Measurements from ENCODE around the gene KCNJ10.
A peak's percentile ranks its signal among the peaks of the same experiment; 100 is the strongest.
"Not testable (repeated sequence)": the region's sequence is repeated elsewhere in the genome, so short reads cannot be mapped to it uniquely, and the experiment has no call there.

KCNJ10 gene

DNA sequence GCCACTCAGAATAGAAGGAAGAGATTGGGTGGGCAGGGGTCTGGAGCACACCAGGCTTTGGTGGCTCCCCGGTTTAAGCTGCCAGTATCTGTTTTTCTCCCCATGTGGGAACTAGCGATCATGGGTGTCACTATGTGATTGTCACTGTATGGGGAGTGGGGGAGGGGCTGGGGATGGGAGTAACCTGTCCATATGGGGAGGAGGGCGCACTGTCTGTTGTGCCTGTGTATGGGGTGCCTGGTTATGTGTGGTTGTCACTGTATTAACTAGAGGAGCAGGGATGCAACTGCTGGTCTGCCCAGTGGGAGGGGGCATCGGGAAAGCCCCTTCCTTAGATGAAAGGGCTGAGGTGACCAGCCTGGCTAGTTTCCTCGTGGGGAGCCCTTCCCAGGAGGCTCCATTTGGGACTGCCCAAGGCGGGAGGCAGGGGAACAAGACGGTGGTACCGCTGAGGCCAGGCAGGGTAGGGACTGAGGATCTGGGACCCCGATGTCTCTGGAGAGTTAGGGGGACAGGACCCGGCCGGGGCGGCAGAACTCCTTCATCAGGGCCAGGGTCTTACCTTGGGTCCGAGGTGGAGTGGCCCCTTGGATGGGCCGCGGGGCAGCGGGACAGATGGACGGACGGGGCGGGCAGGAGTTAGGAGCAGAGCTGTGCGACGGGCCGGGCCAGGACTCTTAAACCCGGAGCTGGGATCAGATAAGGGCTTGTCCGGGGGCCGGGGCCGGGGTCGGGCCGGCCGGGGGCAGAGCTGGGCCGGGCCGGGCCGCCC lies at the start of gene KCNJ10:
KCNJ10 (minus strand) TSS at position 701 of the 772 bp plus-strand sequence. CDS start 27,628 bp downstream, outside the sequence.
- DNase-seq: no peak

DNA sequence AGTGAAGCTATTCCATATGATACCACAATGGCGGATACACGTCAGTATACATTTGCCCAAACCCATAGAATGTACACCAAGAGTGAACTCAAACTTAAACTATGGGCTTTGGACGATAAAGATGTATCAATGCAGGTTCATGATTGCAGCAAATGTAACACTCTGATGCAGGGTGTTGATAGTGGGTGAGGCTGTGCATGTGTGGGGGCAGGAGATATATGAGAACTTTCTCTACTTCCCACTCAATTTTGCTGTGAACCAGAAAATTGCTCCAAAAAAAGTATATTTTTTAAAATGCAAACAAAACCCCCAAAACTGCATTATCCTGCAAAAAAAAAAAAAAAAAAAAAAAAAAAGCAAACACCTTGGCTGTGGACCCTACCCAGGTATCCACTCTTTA lies 49.0 kb upstream of the KCNJ10 start:
- no peak for DNase-seq

DNA sequence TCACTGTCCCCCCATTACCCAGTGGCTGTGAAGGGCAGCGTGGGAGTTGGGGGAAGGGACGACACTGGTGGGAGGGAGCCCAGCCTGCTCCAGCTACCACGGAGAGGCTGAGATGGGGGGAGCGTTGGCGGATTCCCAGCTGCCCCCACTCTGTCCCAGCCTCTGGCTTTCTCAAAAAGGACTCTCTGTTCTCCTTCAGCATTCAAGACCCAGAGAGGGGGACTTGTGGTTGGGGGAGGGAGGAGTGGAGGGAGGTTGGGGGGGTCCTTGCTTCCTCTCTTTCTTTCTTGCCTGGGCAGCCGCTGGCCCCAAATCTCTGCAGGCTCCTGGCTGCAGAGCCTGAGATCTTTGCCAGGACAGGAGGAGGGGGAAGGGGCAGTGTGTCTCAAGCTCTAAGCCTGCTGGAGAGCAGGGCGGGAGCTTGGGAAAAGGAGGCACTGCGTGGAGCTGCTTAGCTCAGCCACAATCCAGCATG lies 47.8 kb upstream of the KCNJ10 start:
- no peak for DNase-seq

DNA sequence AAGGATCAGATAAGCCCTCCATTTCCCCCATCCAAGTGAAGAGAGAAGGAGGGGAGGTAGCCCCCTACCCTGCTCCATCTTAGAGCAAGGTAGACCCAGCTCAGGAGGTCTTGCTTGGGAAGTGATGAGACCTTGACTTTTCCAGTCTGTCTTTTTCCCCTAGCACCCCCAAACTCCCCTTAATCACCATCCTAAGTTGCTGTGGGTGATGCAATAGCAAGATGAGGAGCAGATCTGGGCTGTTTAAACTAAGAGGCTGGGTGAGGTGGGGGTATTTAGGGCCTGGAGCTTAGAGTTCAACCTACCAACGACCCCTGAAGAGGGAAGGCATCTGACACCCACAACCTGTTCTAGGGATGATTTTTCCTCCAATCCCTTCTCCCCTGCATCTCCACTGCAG lies 47.3 kb upstream of the KCNJ10 start:
- DNase-seq: no peak

DNA sequence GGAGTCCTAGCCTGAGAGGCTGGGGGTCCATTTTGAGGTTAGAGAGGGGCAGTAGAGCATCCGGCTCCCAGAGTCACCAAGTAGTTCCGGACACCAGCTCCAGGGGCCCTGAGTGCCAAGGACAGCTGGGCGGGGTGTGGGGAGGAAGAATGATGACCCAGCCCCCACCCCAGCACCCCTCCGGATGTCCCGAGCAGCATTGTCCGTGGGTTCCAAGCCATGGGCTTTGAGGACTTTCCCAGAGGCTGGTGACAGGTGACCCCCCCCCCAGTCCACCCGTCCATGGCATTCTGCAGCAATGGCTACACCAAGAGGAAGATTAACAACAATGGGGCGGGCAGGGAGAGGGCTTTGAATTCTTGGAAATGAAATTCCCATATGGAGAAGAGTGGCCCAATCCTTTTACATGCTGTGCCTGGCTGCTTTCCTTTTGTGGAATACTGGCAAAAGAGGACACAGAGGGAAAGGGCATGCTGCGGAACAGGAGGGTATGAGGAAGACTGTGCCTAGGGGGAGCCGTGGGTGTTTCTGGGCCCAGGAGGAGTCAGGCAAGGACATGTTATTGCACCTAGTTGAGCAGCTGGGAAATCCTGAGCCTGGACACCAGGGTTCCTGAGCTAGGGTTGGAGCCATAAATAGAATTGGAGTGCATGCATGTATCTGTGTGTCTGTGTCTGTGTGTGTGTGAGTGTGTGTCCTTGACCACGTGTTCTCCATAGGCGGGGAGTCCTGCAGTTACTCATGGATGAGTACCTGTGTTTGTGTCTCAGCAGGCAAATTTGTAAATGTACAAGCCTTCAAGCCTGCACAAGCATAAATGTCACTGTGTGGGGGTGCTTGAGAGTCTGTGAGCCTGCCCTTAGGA lies 46.6 kb upstream of the KCNJ10 start:
- no peak for DNase-seq

GRCh38 chr1:160115545-160116282 lies 45.8 kb upstream of the KCNJ10 start, which contains the start of gene ATP1A2:
ATP1A2 (plus strand) TSS chr1:160115759; CDS start chr1:160115862, 103 bp downstream.
- DNase-seq: no peak

GRCh38 chr1:160114085-160114484 lies 44.1 kb upstream of the KCNJ10 start:
- no peak for DNase-seq

- DNase-seq: no peak
Measured at GRCh38 chr1:160113407-160113806, 43.4 kb upstream of the KCNJ10 start.

DNA sequence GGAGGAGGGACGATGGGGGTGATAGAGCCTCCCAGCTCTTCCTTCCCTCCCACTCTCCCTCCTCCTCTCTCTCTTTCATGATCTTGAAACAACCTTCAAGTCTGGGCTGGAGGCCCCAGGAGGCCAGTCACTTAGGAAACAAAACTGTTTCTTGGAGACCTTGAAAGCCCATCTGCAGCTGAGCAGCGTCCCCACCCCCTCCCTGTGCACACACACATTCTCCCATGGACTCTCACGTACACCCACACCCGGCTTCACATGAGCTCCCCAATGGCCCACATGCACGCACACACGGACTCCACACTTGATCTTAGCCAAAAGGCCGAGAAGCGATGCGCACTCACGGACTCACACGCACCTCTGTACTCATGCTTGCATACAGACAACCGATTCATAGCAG lies 42.4 kb upstream of the KCNJ10 start:
- no peak for DNase-seq

GRCh38 chr1:160111462-160111861 lies 41.5 kb upstream of the KCNJ10 start:
- DNase-seq: not testable (repeated sequence)

DNA sequence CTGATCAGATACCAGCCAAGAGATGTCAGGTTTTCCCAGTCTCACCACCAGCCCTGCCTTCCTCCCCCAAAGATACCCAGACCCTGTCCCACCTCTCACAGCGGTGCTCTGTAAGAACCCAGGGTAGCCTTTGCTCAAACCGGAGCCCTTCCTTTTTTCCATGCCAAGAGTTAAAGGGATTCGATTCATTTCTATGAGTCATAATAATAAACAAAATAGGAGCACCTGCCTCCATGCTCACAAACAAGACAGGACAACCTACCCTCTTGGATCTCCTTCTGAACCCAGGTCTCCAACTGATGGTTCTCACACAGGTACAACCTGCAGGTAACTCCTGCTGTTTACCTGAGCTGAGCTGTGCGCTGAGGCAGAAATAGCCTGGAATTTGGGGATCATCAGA lies 39.7 kb upstream of the KCNJ10 start:
- DNase-seq: no peak

GRCh38 chr1:160108888-160109662 lies 39.1 kb upstream of the KCNJ10 start:
- peak; percentile 46 for DNase-seq

DNA sequence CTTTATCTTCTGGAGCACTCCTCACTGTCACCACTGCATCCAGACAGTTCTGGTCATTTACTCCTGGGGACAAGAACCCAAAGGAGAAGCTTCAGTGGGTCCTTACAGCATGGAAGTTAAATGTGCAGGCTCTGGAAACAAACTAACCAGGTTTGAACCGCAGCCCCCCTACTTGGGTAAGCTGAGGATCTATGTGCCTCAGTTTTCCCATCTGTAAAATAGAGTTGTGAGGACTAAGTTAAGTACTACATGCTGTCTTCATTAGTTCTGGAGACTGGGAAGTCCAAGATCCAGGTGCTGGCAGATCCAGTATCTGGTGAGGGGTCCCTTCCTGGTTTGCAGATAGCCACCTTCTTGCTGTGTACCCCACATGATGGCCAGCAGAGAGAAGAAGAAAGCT lies 37.6 kb upstream of the KCNJ10 start:
- no peak for DNase-seq

GRCh38 chr1:160105155-160105554 lies 35.2 kb upstream of the KCNJ10 start:
- no peak for DNase-seq

GRCh38 chr1:160104486-160104885 lies 34.5 kb upstream of the KCNJ10 start:
- no peak for DNase-seq

- no peak for DNase-seq
Measured at GRCh38 chr1:160103658-160104408, 33.9 kb upstream of the KCNJ10 start.

DNA sequence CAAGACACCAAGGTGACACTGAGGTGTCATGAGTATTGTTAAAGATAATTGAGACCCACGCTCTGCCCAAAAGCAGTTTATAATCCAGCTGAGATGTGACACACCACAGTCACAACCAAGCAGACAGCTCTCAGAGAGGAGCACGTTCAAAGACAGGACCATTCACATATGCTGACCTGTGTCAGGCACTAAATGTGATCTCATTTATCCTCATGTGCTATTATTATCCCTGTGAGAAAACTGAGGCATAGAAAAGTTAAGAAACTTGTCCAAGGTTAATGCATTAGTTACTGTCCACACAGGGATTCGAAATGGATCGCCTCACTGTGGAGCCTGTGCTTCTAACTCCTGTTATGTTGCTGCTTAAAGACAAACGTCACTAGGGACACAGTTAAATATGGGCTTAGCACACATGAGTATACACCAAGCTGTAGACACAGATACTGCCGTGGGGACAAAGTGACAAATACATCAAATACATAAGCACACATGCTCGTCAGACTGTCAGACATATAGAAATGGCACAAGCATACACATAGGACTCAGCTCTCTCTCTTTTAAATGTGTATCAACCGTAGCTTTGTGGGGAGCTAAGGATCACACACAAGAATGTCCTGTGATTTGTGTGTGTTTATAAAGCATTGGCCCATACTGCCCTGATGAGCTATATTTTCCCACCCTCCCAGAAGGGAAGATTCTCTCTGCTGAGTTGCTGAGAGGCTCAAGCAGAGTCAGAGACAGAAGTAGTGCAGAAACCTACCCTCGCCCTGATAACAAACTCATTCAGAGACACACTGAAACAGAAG lies 32.0 kb upstream of the KCNJ10 start:
- DNase-seq: no peak

- peak; percentile 73 for DNase-seq
Measured at GRCh38 chr1:160101037-160101716, 31.2 kb upstream of the KCNJ10 start.

- DNase-seq: no peak
Measured at GRCh38 chr1:160099716-160100375, 29.9 kb upstream of the KCNJ10 start.
